Fibroblast of lung (primary cell): ENCODE measurements around the gene RAPGEF2.

Experiments
- EZH2 ChIP-seq: IDR thresholded peaks from 2 replicates; pipeline ENCODE4 v1.5.1; 2012; ENCODE audit warnings: low read length, control low read depth, mild to moderate bottlenecking; ENCODE audit errors: missing control alignments
- TF ChIP-seq, protein P1 (sequence below), 2 donors: IDR thresholded peaks in 1 of 2; conservative IDR thresholded peaks in 1 of 2; 1 replicate in 1 of 2; 2 replicates in 1 of 2; pipeline ENCODE4 v1.5.1; 2011 to 2012; ENCODE audit warnings: low read length in 2 of 2, control low read depth in 1 of 2, inconsistent platforms in 1 of 2, low read depth in 1 of 2, mild to moderate bottlenecking in 1 of 2

- TF ChIP-seq, protein P1, sequence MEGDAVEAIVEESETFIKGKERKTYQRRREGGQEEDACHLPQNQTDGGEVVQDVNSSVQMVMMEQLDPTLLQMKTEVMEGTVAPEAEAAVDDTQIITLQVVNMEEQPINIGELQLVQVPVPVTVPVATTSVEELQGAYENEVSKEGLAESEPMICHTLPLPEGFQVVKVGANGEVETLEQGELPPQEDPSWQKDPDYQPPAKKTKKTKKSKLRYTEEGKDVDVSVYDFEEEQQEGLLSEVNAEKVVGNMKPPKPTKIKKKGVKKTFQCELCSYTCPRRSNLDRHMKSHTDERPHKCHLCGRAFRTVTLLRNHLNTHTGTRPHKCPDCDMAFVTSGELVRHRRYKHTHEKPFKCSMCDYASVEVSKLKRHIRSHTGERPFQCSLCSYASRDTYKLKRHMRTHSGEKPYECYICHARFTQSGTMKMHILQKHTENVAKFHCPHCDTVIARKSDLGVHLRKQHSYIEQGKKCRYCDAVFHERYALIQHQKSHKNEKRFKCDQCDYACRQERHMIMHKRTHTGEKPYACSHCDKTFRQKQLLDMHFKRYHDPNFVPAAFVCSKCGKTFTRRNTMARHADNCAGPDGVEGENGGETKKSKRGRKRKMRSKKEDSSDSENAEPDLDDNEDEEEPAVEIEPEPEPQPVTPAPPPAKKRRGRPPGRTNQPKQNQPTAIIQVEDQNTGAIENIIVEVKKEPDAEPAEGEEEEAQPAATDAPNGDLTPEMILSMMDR (conservative IDR thresholded peaks at IDR 0.05 in 1 of 2, IDR thresholded peaks at IDR 0.05 in 1 of 2; ENCODE audit: low read depth in 1 of 2, low read length in 2 of 2), result no peak
- no peak for TF ChIP-seq EZH2
These were observed 165.0 kb downstream of the RAPGEF2 start for GRCh38 chr4:159267869-159268285.
